Measurements from ENCODE around the gene MYO9B.

DNA sequence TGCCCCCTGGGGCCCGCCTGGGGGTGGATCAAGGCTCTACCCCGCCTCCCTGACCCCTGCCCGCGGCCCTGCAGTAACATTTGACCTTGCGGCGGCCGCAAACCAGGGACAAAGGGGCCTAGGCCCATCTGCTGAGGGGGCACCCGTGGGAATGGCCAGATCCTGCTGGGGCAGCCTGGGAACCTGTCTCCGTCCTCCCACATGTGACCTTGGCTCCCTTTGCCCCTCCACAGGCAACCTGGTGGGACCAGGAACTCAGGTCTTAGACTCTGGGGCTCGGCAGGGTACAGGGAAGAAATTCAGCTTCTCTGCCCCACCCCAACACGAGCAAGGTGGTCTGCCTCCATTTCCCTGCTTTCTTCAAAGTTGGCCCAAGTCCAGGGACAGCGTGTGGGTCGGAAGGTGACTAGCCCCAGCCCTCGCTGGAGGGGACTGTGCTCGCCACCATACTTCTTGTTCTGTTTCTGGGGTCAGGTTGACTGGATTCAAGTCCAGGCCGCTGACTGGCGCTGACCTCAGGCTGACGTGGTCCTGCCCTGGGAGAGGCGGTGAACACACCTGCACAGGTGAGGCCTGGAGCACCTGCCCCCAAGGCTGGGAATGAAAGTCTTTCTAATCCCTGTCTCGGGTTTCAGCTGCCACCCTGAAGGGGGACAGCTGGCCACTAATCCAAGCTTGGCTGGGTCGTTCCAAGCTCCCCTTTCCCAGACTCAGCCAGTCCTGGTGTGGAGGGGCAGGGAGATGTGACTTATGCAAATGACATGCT lies 172.6 kb downstream of the MYO9B start:
- TF ChIP-seq CTCF (IDR thresholded peaks at IDR 0.05) (no peak), STAT6 (CRISPR knock-in tag; conservative IDR thresholded peaks at IDR 0.05; ENCODE audit: low read depth) (no peak), FOXP1 (CRISPR knock-in tag; IDR thresholded peaks at IDR 0.05; ENCODE audit: borderline replicate concordance) (no peak), CREM (CRISPR knock-in tag; IDR thresholded peaks at IDR 0.05) (no peak), TCF7 (CRISPR knock-in tag; IDR thresholded peaks at IDR 0.05; ENCODE audit: low read depth) (no peak), CREB1 (CRISPR knock-in tag; IDR thresholded peaks at IDR 0.05) (no peak), ATF2 (CRISPR knock-in tag; IDR thresholded peaks at IDR 0.05; ENCODE audit: borderline replicate concordance, low read depth) (no peak), NFYB (CRISPR knock-in tag; conservative IDR thresholded peaks at IDR 0.05; ENCODE audit: low read depth) (no peak)
- TF ChIP-seq, protein P1, sequence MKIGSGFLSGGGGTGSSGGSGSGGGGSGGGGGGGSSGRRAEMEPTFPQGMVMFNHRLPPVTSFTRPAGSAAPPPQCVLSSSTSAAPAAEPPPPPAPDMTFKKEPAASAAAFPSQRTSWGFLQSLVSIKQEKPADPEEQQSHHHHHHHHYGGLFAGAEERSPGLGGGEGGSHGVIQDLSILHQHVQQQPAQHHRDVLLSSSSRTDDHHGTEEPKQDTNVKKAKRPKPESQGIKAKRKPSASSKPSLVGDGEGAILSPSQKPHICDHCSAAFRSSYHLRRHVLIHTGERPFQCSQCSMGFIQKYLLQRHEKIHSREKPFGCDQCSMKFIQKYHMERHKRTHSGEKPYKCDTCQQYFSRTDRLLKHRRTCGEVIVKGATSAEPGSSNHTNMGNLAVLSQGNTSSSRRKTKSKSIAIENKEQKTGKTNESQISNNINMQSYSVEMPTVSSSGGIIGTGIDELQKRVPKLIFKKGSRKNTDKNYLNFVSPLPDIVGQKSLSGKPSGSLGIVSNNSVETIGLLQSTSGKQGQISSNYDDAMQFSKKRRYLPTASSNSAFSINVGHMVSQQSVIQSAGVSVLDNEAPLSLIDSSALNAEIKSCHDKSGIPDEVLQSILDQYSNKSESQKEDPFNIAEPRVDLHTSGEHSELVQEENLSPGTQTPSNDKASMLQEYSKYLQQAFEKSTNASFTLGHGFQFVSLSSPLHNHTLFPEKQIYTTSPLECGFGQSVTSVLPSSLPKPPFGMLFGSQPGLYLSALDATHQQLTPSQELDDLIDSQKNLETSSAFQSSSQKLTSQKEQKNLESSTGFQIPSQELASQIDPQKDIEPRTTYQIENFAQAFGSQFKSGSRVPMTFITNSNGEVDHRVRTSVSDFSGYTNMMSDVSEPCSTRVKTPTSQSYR (CRISPR knock-in tag; IDR thresholded peaks at IDR 0.05), result no peak
- TF ChIP-seq, protein P2, sequence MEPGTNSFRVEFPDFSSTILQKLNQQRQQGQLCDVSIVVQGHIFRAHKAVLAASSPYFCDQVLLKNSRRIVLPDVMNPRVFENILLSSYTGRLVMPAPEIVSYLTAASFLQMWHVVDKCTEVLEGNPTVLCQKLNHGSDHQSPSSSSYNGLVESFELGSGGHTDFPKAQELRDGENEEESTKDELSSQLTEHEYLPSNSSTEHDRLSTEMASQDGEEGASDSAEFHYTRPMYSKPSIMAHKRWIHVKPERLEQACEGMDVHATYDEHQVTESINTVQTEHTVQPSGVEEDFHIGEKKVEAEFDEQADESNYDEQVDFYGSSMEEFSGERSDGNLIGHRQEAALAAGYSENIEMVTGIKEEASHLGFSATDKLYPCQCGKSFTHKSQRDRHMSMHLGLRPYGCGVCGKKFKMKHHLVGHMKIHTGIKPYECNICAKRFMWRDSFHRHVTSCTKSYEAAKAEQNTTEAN (CRISPR knock-in tag; IDR thresholded peaks at IDR 0.05), result no peak
